Measurements from ENCODE around the gene ROBO3. TPM values are rescaled to one million over a fixed set of nuclear protein-coding genes. Genes with fewer than 3 reads are reported as not detected.

The ROBO3 gene
- total and polyA plus RNA-seq, 2 donors (not counting 1 experiment from before 2014, with no cell fraction given), result 1.0 to 7.4 TPM

DNA sequence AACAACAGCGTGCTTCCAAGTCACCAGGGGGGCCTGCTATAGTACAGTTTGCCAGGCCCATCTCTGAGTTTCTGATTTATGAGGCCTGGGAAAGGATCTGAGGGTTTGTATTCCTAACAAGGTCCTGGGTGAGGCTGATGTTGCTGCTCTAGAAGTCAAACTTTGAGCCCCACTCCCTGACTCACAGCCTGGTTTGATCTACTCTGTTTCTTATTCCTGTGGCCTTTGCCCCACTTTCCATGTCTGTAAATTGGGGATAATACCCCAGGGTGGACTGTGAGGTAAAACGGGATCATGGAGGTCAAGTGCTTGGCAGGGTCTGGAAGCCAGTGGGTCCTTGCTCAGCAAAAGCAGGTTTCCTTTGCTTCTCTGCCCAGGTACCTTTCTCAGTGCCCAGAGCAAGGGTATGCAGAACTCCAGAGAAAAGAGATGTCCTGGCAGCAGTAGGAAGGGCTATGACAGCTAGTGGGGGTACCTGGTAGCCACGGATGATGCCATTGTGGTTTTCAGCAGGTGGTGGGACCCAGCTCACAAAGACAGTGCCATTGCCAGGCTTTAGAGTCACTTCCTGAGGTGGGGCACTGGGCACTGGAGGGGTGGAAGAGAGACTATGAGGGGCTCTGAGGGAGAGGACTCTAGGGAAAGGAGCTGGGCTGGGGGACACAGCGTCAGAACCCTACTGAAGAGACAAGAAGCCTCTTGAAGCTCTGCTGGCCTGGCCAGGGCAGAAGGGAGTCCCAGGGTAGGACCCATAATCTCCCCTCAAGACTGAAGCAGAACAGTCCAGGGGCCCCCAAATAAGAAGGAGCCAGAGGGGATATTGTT lies 29.6 kb downstream of the ROBO3 start:
- WGBS (ENCODE audit: insufficient coverage), result 84% methylated on average over 4 of the region's 4 CpGs

DNA sequence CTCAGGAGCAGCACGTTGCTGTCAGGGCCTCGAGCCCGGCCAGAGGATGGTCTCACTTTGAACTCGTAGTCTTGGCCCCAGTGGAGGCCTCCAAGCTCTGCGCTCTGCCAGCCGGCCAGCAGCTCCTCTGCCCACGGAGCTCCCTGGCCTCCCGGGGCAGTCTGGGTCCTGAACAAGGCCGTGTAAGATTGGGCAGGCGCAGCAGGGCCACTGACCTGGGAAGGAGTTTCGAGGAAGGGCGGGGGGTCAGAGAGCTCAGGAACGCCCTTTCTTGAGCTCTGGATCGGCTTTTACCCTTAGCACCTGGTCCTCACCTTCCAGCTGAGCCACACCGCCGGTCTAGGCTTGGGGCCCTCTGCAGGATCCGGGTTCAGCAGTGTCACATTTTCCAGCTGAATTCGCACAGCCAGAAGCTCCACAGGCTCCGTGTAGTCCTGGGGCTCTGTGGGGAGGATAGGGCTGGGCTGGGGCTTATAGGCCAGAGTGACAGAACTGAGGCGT lies 30.3 kb downstream of the ROBO3 start:
- TF ChIP-seq, protein P1, sequence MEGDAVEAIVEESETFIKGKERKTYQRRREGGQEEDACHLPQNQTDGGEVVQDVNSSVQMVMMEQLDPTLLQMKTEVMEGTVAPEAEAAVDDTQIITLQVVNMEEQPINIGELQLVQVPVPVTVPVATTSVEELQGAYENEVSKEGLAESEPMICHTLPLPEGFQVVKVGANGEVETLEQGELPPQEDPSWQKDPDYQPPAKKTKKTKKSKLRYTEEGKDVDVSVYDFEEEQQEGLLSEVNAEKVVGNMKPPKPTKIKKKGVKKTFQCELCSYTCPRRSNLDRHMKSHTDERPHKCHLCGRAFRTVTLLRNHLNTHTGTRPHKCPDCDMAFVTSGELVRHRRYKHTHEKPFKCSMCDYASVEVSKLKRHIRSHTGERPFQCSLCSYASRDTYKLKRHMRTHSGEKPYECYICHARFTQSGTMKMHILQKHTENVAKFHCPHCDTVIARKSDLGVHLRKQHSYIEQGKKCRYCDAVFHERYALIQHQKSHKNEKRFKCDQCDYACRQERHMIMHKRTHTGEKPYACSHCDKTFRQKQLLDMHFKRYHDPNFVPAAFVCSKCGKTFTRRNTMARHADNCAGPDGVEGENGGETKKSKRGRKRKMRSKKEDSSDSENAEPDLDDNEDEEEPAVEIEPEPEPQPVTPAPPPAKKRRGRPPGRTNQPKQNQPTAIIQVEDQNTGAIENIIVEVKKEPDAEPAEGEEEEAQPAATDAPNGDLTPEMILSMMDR (IDR thresholded peaks at IDR 0.05), result no peak
- no peak for TF ChIP-seq EZH2 (IDR thresholded peaks at IDR 0.05; ENCODE audit: borderline replicate concordance, insufficient read depth, low read depth, low read length, poor library complexity, severe bottlenecking)
- H3K4me1 Mint-ChIP-seq, result no peaks in the 10 kb centered on the region
- Histone ChIP-seq H3K27me3 (replicated peaks in 1 of 4; ENCODE audit: control extremely low read depth in 1 of 4, control insufficient read depth in 3 of 4, insufficient read depth in 4 of 4, low read length in 3 of 4) (peaks cover 0 to 6% (median 1%) of the 10 kb centered on the region in 4 experiments), H3K4me3 (ENCODE audit: control extremely low read depth in 1 of 5, extremely low read depth in 1 of 5, insufficient read depth in 1 of 5, low read depth in 2 of 5, low read length in 4 of 5) (no peak overlapping the region), H3K27ac (ENCODE audit: low read length in 2 of 2) (no peak overlapping the region), H4K20me1 (ENCODE audit: control insufficient read depth, insufficient read depth, low read length, poor library complexity, severe bottlenecking) (no peaks in the 10 kb centered on the region), H3K9me3 (ENCODE audit: control extremely low read depth in 1 of 3, control insufficient read depth in 2 of 3, insufficient read depth in 1 of 3, low read length in 2 of 3) (no peaks in the 10 kb centered on the region), H2AFZ (ENCODE audit: insufficient read depth, low read depth, low read length, poor library complexity, severe bottlenecking) (no peak overlapping the region), H3K36me3 (replicated peaks in 1 of 2; ENCODE audit: control extremely low read depth in 1 of 2, control insufficient read depth in 1 of 2, extremely low read depth in 1 of 2, insufficient read depth in 2 of 2, low read length in 1 of 2) (no peaks in the 10 kb centered on the region), H3K4me1 (ENCODE audit: control insufficient read depth in 2 of 2, insufficient read depth in 2 of 2, low read length in 2 of 2) (no peaks in the 10 kb centered on the region), H3K9ac (ENCODE audit: low read length) (no peak overlapping the region), H3K79me2 (ENCODE audit: control insufficient read depth, insufficient read depth, low read length) (no peaks in the 10 kb centered on the region), H3K4me2 (replicated peaks; ENCODE audit: low read depth, low read length, poor library complexity, severe bottlenecking) (no peak overlapping the region)
- ChIA-PET POLR2A (no interaction called here), CTCF (no interaction called here)
- H3K27ac Mint-ChIP-seq, result no peak overlapping the region
- ATAC-seq (ENCODE audit: low read depth) (no peak), DNase-seq (no peak)
- no peaks in the 10 kb centered on the region for H3K9me3 Mint-ChIP-seq (ENCODE audit: insufficient read depth)
- WGBS (ENCODE audit: insufficient coverage), result 89% methylated on average over 19 of the region's 20 CpGs
- H3K4me3 Mint-ChIP-seq, result no peak overlapping the region
- peaks cover 46% of the 10 kb centered on the region for H3K27me3 Mint-ChIP-seq
- intact Hi-C loops (cut with micrococcal nuclease), result no loop called here

More for the DNA sequence above, 29.6 kb downstream of the ROBO3 start:
- ATAC-seq (ENCODE audit: low read depth) (no peak), DNase-seq (no peak)
- Histone ChIP-seq H3K4me3 (ENCODE audit: control extremely low read depth in 1 of 5, extremely low read depth in 1 of 5, insufficient read depth in 1 of 5, low read depth in 2 of 5, low read length in 4 of 5) (no peak overlapping the region), H3K4me1 (ENCODE audit: control insufficient read depth in 2 of 2, insufficient read depth in 2 of 2, low read length in 2 of 2) (no peaks in the 10 kb centered on the region), H3K9ac (ENCODE audit: low read length) (no peak overlapping the region), H2AFZ (ENCODE audit: insufficient read depth, low read depth, low read length, poor library complexity, severe bottlenecking) (no peak overlapping the region), H3K79me2 (ENCODE audit: control insufficient read depth, insufficient read depth, low read length) (no peaks in the 10 kb centered on the region), H4K20me1 (ENCODE audit: control insufficient read depth, insufficient read depth, low read length, poor library complexity, severe bottlenecking) (no peaks in the 10 kb centered on the region), H3K36me3 (replicated peaks in 1 of 2; ENCODE audit: control extremely low read depth in 1 of 2, control insufficient read depth in 1 of 2, extremely low read depth in 1 of 2, insufficient read depth in 2 of 2, low read length in 1 of 2) (no peaks in the 10 kb centered on the region), H3K4me2 (replicated peaks; ENCODE audit: low read depth, low read length, poor library complexity, severe bottlenecking) (no peak overlapping the region), H3K27me3 (replicated peaks in 1 of 4; ENCODE audit: control extremely low read depth in 1 of 4, control insufficient read depth in 3 of 4, insufficient read depth in 4 of 4, low read length in 3 of 4) (peaks cover 0 to 6% (median under 1%) of the 10 kb centered on the region in 4 experiments), H3K9me3 (ENCODE audit: control extremely low read depth in 1 of 3, control insufficient read depth in 2 of 3, insufficient read depth in 1 of 3, low read length in 2 of 3) (no peaks in the 10 kb centered on the region), H3K27ac (ENCODE audit: low read length in 2 of 2) (no peak overlapping the region)
- TF ChIP-seq EZH2 (IDR thresholded peaks at IDR 0.05; ENCODE audit: borderline replicate concordance, insufficient read depth, low read depth, low read length, poor library complexity, severe bottlenecking), result no peak
- TF ChIP-seq, protein P1 (IDR thresholded peaks at IDR 0.05), result no peak
- ChIA-PET CTCF (no interaction called here), POLR2A (no interaction called here)
- Mint-ChIP-seq H3K9me3 (ENCODE audit: insufficient read depth) (no peaks in the 10 kb centered on the region), H3K27me3 (peaks cover 44% of the 10 kb centered on the region), H3K27ac (no peak overlapping the region), H3K4me3 (no peak overlapping the region), H3K4me1 (no peaks in the 10 kb centered on the region)
- intact Hi-C loops (cut with micrococcal nuclease), result no loop called here
